Activated naive CD4-positive, alpha-beta T cell treated with Interleukin-2 at 50 U/mL for 16 hours (primary cell): Measurements from ENCODE around the gene ITIH5.
A peak's percentile ranks its signal among the peaks of the same experiment; 100 is the strongest.

Source experiments
- DNase-seq: peaks from one replicate; pipeline ENCODE4 v3.0.0-alpha.2; 2020

Gene ITIH5

DNA sequence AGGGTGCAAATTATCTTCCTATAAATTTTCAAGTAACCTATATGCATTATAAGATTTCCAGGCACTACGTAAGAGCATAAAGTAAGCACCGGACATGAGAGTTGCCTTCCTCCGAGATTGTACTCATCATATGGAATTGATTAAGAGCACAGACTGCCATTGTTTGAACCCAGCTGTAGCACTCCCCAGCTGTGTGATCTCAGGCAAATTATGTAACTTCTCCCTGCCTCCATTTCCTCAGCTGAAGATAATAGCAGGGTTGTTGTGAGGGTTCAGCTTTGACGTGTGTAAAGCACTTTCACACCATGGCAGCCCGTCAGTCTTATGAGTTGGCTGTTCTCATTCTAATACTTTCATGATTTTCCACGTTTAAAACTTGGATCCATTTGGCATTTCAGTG, 122.6 kb downstream of the ITIH5 start:
- DNase-seq, result no peak

DNA sequence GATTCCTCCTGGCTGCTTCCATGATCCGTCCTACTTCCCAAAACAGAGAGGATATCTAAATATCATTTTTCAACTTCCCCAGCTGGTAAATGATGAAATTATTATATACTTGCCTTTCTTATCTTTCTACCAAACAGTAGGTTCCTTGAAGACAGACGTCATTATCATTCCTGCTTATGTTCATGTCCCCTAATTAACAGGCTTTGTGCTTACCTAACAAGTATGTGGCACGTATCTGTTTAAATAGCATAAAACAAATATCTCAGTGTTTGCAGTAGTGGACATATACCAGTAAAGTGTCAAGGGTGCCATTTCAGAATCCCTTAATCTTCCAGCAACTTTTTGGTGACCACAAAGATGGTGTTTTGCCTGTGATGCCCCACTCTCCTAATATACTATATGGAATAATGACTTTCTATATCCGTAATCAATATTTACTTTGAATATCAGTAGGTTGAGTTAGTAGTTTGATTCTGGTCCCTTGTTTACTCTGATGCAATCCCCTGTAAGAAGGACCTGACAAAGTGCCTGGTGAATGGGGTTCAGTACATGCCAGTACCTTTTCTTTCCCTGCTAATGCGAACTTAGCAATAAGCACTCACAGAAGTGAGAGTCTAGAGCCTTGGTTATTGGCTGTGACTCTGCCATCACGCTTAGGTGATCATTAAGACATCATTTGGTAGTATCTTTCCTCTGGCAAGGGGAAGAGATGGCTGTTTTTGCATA, 124.4 kb downstream of the ITIH5 start:
- no peak for DNase-seq

DNA sequence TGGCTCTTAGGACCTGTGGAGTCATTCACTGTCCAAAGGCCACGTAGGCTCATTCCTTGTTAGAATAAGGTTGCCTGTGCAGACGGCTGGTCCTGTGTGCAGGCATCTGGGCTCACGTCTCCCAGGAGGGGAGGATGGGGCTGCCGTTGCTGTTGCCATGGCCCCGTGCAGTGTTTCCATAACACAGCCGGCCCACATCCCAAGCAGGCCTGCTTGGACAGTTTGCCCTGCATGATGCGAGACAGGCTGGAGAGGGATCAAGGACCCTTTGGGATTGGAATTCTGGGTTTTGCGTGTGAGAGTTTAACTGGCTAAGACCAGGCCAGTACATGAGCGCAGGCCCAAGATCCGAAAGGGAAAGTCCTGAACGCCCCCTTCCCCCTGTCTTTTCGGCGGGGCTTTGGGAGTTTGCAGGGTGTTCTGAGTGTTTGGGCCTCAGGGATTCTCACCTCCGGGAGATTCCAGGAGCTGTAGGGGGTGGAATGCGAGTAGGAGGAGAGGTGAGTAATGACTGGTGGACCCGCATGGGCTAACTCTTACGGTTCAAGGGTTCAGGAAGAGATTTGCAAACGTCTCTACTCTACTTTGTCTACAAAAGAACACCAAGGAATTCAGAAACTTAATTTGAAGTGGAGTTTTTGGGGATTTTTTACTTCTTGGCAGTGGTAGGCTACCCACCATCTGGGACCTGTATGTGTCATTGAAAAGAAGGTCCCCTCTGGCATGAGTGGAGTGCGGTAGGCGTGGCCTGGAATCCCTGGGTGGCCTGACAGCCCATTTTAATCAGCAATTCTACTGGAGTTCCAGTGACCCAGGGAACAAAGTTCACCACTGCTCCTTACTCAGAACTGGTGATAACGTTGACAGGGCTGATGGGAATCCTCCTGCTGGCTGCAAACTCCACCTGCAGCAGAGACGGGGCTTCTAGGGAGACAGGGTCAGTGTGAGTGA, 125.4 kb downstream of the ITIH5 start:
- DNase-seq, result no peak

DNA sequence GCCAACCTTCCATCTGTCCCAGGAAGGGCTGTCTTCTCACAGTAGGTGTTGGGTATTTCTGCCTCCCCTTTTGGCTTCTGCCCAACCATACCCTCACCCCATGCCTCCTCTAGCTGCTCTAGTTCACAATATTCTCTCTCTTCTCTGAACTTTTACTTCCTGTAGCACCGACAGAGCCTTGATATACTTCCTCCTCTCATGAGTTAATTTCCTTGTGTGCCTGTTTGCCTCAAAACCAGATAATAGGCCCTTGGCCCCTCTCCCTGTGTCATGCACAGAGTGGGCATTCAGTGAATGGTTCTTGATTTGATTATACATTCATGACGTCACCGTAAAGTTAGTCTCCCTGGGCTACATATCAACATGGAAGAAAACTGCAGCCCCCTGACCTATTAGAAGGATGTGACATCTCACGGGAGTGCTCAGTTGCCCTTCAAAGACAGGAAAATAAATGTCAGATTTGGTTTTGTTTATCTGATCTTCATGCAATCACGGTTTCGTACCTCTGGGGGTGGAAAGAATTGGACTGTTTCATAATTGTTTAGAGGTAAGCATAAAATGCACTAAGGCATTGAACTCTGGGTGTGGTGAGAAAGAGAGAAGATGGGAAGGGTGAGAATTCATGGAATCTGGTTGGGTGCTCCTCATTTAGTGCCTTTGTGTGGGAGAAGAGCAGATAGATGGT, 127.7 kb downstream of the ITIH5 start:
- no peak for DNase-seq

DNA sequence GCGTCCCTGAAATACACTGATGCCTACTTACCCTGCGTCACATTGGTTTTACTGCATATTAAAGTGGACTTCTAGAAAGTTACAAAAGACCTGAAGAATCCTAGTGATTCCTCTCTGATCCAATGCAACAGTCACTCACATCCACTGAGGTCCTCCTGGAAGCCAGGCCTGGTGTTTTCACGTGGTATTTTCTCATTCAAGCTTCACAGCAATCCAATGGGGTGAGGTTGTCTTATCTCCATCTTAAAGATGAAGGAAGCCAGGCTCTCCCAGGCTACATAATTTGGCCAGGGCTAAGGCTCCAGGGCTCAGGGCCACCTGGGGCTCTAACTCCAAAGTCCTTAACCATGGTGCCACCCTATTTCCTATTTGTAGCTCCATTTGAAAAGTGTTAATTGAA, 129.6 kb downstream of the ITIH5 start:
- DNase-seq, result no peak

DNA sequence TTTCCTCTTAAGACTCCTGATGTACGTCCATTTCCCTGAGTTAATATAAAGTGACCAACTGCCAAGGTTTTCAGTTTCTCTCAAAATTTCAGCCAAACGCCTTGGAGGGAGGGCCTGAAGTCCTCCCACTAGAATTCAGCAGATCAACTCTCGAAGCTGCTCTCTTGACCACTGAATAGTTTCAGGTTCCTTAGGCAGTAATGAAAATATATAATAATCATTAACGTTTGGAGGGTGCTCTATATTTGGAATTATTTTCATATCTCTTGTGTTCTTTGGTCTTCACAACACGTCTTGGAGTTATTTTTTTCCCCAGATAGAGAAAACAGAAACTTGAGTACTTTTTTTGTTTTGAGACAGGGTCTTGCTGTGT, 132.3 kb downstream of the ITIH5 start:
- no peak for DNase-seq

DNA sequence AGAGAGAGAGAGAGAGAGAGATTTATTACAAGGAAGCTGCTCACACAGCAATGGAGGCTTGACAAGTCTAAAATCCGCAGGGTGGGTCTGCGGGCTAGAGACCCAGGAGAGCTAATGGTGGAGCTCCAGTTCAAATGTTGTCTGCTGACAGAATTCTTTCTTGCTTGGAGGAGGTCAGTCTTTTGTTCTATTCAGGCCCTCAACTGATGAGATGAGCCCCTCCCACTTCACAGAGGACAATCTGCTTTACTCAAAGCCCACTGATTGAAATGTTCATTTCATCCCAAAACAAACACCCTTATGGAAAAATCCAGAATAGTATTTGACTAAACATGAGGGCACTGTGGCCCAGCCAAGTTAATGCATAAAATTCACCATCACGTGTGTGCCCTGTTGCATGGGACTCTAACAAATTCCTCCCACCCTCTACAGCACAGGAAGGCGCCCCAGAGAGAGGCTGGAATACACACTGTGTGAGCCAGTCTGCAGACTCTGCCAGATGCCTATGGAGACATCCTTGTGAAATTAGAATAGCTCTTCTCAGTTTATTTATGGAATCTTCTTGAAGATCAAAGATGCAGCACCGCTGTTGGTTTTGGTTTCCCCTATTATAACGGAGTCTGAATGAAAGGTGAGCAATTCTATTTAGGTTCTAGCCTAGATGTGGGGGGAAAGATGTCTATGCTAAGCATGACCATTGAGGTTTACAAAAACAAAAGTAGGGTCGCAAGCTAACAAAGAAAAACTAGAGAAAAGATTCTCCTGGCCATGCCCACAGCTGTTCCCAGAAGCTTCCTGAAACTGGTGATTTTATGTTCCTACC, 132.9 kb downstream of the ITIH5 start:
- DNase-seq, result no peak

DNA sequence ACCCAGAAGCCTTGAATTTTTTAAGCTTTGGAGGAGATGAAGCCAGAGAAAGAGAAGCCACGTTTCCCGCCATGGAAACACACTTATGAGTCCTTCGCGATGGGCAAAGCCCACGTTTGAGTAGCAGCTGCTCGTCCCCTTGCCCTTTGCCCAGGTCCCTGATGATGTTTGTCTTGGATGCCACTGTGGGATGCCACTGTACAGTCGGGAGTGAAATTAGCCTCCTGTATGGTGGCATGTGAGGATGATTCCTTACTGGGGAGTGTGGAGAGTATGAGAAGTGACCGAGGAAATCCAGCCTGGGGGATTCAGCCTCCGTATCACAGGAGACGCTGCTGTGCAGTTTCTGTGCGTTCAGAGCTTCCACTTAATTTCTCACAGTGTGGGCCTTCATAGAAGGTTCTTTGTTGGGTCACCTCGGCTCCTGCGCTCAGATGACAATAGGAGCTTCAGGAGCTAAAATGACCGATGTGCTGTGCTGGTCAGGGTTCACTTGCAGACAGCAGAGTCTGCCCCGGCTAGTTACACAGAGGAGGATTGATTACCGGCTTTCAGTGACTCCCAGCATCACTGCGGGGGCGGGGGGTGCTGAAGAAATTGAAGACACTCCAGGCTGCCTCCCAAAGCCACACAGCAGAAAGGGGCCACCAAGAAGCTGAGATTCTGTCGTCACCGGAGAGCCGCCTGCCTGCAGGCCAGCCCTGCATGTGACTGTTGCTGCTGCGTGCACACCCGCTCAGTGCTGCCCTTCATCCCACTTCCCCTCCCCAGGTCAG, 133.9 kb downstream of the ITIH5 start:
- no peak for DNase-seq

DNA sequence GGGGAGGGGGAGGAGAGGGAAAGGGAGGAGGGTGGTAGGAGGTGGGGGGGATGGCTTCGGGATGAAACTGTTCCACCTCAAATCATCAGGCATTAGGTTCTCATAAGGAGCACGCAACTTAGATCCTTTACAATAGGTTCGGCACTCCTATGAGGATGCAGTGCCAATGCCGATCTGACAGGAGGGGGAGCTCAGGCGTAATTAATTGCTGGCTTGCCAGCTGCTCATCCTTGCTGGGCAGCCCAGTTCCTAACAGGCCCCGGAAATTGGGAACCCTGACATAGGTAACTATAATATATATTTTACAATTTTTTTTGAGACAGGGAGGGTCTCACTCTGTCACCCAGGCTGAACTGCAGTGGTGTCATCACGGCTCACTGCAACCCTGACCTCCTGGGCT, 137.1 kb downstream of the ITIH5 start:
- no peak for DNase-seq

DNA sequence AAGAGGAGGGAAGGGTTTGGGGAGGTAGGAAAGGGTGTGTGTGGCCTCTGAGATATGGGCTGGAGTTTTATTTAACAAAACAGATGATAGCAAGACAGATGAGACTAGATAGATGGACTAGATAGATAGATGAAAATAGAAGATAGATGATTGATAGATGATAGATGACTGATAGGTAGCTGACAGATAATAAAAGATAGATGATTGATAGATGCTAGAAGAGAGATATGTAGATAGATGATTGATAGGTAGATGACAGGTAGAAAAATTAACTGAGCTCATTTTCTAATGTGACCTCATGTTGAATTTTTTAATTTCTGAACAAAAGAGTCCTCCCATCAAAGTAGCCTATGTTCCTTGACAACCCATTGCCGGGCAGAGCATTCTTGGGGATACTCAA, 139.3 kb downstream of the ITIH5 start:
- DNase-seq, result no peak

DNA sequence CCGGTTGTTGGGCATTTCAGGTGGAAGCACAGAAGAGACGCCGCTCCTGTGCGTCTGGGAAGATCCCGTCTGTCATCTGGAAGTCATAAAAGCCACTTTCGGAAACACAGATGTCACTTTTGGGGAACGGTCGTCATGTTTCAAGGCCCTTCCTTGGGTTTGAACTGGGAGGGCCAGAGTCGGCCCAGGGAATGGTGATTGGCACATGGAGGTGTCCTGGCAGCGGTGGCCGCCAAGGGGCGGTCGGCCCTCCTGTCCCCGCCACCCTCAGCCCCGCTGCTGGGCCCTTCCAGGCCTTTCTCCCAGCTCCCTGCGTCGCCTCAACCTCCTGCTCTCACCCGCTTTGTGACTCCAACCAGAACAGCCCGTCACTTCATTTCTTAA, 140.8 kb downstream of the ITIH5 start:
- DNase-seq, result no peak

DNA sequence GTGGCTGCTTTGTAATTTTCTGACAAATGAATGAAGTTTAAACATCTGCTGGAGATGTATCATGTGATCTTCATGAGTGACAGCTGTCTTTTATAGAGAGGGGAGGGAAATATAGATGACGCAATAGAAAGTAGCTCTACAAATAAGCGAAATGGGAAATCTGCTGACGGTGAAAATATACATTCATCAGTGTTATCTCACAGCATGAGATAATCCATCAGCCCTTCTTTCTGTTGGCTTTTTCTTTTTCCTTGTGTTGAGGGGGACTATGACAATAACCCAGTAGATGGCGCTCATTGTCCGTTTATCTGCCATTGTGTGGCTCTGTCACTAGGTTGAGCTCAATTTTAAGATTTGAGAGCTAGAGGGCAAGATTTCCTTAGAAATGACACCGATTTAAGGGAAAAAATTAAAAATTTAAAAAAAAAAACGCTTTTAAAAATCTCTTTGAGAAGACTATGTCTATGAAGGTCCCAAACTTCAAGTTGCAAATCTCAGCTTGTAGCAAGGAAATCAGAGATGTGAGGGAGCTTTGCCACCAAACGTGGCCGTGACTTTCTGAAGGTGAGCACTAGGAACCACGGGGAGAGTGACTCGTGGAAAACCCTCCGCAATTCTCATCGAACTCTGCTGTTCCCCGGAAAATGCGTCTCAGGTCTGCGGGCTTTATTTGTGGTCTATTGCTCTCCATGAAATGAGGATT, 141.3 kb downstream of the ITIH5 start:
- DNase-seq, result peak; percentile 53

DNA sequence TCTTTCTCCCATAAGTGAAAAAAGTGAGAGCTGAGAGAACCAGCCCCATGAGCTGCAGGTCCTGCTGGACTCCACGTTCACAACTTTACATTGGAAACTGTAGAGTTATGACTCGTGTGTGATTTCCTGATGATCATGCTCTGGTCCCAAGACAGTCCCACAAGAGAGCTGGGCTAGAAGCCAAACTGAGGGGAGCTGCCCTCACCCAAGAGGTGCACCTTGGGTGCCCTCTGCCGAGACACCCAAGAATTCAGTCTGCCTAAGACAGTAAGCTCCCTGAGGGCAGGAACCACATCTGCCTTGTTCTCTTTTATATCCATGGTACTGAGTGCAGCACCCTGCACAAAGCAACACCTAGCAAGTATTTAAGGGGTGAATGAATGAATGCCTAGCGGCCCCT, 143.1 kb downstream of the ITIH5 start:
- DNase-seq, result no peak

DNA sequence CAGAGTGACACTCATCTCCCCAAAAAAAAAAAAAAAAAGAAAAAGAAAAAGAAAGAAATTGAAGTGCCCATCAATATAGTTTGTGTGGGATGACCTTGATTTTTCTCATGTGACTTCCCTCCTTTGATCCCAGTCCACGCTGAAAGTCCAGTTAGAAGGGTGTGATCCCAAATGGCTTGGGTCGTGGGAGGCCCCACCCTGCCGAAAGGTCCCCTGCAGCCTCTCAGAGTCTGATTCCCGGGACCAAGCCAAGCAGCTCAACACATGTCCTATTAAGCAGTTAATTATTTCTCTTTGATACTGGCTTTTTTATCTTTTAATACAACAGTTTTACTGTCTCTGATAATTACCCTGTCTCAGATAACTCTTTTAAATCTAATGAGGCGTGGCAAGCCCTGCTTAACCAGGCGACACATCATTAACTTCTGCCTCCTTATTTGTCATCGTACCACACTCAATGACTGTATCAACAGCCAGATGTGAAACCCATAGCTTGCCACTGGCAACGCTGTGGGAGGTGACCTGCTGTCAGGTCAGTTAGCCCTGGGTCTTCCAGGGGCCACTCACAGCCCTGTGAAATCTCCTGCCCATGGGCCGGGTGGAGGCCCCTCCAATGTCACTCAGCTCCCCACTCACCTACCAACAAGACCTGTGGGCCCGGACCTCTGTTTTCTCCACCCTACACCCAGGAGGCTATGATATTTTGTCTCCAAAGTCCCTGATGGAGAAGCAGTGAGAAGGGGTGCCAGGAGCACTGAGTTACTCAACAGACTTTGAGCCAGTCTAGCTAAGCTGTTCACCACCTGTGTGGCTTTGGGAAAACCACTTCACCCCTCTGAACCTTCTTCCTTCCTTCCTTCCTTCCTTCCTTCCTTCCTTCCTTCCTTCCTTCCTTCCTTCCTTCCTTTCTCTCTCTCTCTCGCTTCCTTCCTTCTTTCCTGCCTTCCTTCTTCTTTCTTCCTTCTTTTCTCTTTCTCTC, 146.0 kb downstream of the ITIH5 start:
- no peak for DNase-seq

DNA sequence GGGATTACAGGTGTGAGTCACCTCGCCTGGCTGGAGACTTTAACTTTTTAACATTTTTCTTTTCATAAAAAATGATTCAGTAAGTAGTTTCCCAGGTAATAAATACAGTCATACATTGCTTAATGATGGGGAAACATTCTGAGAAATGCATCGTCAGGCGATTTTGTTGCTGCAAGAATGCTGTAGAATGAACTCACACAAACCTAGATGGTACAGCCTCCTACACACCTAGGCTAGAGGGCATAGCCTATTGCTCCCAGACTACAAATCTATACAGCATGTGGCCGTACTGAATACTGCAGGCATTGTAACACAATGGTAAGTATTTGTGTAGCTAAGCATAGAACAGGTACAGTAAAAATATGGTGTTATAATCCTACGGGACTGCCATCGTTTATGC, 147.4 kb downstream of the ITIH5 start:
- no peak for DNase-seq

DNA sequence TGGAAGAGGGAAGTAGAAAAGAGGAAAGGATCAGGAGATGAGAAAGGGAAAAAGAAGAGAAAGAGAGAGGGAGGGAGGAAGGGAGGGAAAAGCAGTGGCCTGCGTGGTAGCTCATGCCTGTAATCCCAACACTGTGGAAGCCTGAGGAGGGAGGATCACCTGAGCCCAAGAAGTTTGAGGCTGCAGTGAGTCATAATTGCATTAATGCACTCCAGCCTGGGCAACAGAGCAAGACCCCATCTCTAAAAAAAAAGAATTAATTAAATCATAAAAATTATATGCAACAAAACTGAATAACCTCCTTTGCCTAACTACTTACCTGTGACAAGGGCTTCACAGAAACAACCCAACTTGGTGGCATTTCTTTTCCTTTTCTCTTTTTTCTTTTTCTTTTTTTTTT, 148.1 kb downstream of the ITIH5 start:
- no peak for DNase-seq

DNA sequence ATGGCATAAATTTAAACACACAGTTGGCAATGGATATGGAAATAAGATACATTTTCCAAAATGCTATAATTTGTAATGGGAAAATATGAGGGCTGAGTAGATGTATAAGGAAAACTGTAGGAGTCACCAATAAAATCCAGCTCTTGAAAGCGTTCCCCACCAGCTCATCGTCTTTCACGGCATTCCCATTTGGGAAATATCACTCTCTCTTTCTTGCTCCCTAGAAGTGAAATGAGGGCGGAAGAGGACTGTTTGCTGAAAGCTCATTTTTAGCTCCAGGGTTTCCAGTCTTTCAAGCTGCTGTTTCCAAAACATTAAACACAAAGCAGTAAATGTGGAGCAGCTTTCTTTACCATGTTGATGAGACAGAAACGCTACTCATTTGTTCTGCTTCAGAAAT, 151.3 kb downstream of the ITIH5 start:
- DNase-seq, result no peak

DNA sequence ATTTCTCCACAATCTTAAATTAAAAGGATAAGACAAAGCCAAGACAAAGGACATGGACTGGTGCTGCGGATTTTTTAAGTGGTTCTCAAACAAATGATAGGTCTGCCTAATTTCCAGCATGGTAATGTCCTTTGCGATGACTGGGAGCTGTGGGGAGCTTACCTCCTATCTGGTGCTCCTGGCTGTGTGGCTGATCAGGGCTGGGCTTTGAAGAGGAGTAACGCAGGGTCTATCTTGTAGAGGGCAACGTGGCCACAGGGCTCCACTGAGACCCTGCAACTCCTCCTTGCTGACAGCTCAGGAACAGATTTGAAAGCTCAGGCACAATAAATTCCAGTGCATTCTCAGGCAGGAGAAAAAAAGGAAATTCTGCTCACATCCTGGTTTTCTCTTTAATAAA, 152.8 kb downstream of the ITIH5 start:
- no peak for DNase-seq

DNA sequence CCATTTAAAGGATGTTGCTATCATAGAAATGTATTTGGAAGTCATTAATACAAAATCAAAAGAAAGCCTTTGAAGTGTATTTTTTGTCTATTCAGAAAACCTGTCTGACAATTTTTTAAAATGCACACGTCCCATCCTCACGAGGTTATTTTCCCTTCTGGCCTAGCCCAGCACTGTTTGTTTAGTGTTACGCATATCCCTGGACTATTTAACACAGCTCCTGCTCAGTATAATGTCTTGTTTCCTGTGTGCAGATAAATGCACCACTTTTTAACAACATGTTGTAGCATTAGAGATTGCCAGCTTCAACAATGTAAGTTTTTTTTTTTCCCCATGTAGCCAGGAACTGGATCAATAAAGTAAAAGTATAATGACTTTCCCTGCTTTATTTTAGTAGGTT, 153.3 kb downstream of the ITIH5 start:
- no peak for DNase-seq

DNA sequence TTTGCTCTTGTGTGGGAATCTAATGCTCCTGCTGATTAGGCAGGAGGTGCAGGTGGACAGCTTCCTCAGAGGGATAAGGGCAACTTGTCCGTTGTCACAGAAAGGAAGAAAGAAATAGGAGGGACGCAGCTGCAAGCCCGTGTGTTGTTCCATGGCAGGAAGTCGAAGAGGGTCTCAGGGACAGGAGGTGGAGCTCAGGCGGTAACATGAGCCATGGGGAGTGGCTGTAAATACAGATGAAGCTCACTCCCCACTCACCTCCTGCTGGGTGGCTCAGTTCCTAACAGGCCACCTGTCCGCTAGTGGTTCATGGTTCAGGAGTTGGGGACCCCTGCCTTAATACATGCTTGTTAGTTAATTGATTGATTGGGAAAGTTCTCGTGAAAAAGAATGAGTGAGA, 154.3 kb downstream of the ITIH5 start:
- no peak for DNase-seq
